ENCODE measurements around the gene TTLL5. TPM values are rescaled to one million over a fixed set of nuclear protein-coding genes. Genes with fewer than 3 reads are reported as not detected.

The TTLL5 gene
- polyA plus RNA-seq, 2 of the 4 experiments (the other 2 are of a cell fraction) = 18.8 to 23.7 TPM

DNA sequence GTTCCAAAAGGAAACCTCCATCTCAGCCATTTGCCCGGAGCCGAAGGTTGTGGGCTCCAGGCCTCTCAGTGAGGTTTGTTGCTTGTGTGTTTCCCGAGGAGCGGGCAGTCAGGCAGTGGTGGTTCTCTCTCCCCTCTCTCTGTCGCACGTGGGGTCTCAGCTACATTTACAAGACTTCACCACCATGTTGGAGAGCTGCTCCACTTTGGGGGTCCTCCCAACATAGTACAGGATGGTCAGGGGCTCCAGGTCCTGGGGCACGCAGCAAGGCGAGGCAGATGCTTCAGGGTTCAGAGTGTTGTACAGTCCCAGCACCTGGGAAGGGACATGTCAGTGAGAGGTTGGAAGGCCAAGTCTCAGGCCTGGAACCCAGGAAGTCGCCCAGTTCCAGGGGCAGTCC lies 298.0 kb downstream of the TTLL5 start:
- POLR2A ChIA-PET = no interaction called here
- FAIRE-seq (no peak), ATAC-seq (no peak), DNase-seq (ENCODE audit: low read depth in 1 of 2, low spot score in 1 of 2) (no peak)
- no peak overlapping the region for H3K4me3 ChIP-seq
- no peak overlapping the region for H3K4me2 ChIP-seq
- no peaks in the 10 kb centered on the region for H3K4me1 ChIP-seq
- 92% methylated on average over 9 of the region's 9 CpGs for WGBS (ENCODE audit: missing lambda C conversion rate)
- TF ChIP-seq RCOR1 (IDR thresholded peaks at IDR 0.05; ENCODE audit: low read depth, low read length) (no peak), HOXB13 (CRISPR knock-in tag; IDR thresholded peaks at IDR 0.05; ENCODE audit: low read depth) (no peak), ZSCAN20 (CRISPR knock-in tag; IDR thresholded peaks at IDR 0.05) (no peak), PHF8 (IDR thresholded peaks at IDR 0.05; ENCODE audit: borderline replicate concordance, low read depth) (no peak), CHD4 (IDR thresholded peaks at IDR 0.05; ENCODE audit: borderline replicate concordance) (no peak), FOXS1 (CRISPR knock-in tag; IDR thresholded peaks at IDR 0.05) (no peak), HOXB5 (CRISPR knock-in tag; IDR thresholded peaks at IDR 0.05) (no peak), ZNF302 (CRISPR knock-in tag; IDR thresholded peaks at IDR 0.05) (no peak)
- TF ChIP-seq, protein P1, sequence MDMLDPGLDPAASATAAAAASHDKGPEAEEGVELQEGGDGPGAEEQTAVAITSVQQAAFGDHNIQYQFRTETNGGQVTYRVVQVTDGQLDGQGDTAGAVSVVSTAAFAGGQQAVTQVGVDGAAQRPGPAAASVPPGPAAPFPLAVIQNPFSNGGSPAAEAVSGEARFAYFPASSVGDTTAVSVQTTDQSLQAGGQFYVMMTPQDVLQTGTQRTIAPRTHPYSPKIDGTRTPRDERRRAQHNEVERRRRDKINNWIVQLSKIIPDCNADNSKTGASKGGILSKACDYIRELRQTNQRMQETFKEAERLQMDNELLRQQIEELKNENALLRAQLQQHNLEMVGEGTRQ (IDR thresholded peaks at IDR 0.05) = no peak
- CTCF ChIA-PET = no interaction called here
- no peaks in the 10 kb centered on the region for H3K9me3 ChIP-seq
- H3K27ac ChIP-seq = no peak overlapping the region

DNA sequence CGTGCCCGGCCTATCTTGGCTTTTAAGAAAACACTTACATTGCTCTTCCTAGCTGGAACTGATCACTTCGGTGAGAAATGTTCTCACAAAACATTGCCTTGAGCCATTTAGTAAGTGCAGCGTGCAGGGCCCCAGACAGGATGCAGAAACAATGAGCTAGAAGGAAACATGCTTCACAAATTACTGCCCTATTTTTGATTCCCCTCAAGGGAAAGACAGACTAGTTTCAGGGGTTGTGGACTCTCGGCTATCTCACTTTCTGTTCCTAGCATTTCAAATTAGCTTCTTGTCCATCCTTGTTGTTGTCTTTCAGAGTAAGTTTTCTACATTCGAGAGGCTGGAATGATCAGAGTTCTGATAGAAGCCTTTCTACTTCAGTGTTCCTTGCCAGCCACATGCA lies 299.2 kb downstream of the TTLL5 start:
- no peak overlapping the region for H3K27ac ChIP-seq
- 96% methylated on average over 6 of the region's 6 CpGs for WGBS (ENCODE audit: missing lambda C conversion rate)
- ATAC-seq (no peak), DNase-seq (ENCODE audit: low read depth in 1 of 2, low spot score in 1 of 2) (no peak), FAIRE-seq (no peak)
- TF ChIP-seq, protein P2, sequence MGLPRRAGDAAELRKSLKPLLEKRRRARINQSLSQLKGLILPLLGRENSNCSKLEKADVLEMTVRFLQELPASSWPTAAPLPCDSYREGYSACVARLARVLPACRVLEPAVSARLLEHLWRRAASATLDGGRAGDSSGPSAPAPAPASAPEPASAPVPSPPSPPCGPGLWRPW (IDR thresholded peaks at IDR 0.05) = no peak
- no peak for TF ChIP-seq ZC3H11A (IDR thresholded peaks at IDR 0.05)
- TF ChIP-seq TFCP2L1 (CRISPR knock-in tag; IDR thresholded peaks at IDR 0.05) = no peak
- TF ChIP-seq JUNB (IDR thresholded peaks at IDR 0.05) = no peak
- no peak for TF ChIP-seq ZSCAN20 (CRISPR knock-in tag; IDR thresholded peaks at IDR 0.05)
- no peak for TF ChIP-seq NFE2L2 (conservative IDR thresholded peaks at IDR 0.05; ENCODE audit: low read length)
- TF ChIP-seq HOXA7 (CRISPR knock-in tag; IDR thresholded peaks at IDR 0.05) = no peak
- no peak for TF ChIP-seq MYC (IDR thresholded peaks at IDR 0.05; ENCODE audit: borderline replicate concordance, low read length)
- TF ChIP-seq, protein P3, sequence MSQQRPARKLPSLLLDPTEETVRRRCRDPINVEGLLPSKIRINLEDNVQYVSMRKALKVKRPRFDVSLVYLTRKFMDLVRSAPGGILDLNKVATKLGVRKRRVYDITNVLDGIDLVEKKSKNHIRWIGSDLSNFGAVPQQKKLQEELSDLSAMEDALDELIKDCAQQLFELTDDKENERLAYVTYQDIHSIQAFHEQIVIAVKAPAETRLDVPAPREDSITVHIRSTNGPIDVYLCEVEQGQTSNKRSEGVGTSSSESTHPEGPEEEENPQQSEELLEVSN (IDR thresholded peaks at IDR 0.05; ENCODE audit: borderline replicate concordance, low read depth) = no peak
- no peak overlapping the region for H3K4me2 ChIP-seq
- ChIA-PET CTCF (interaction anchor here (1.1 to 1.6 kb wide), 4 partner anchors 9 to 249 kb away, joined by 3 to 5 read pairs (median 3); no protein-coding TSS in a partner anchor), POLR2A (no interaction called here)
- no peak overlapping the region for H3K4me3 ChIP-seq
- no peaks in the 10 kb centered on the region for H3K9me3 ChIP-seq
- no peaks in the 10 kb centered on the region for H3K4me1 ChIP-seq

DNA sequence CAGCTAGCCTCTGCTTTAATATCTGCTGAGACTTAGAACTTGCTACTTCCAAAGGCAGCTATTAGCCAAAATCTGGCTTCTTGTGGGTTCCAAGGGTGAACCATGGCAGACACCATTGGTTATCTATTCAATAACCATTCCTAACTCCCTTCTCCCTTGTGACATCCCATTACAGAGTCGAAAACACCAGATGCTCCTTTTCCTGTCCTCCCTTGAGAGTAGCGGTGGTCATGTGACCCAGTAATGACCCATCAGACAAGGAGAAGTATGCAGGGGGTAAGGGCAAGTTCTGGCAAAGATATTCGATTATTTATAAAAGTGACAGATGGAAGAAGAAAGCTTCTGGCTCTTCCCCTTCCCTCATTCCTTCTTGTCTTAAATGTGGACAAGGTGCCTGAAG lies 300.6 kb downstream of the TTLL5 start:
- Histone ChIP-seq H3K4me3 (no peak overlapping the region), H3K9me3 (no peaks in the 10 kb centered on the region), H3K27ac (no peak overlapping the region), H3K4me1 (no peaks in the 10 kb centered on the region), H3K4me2 (no peak overlapping the region)
- CTCF ChIA-PET = interaction anchor here (0.7 to 1.4 kb wide), 4 partner anchors 10 to 18 kb away, joined by 3 read pairs; no protein-coding TSS in a partner anchor
- FAIRE-seq = no peak
- no peak for ATAC-seq
- TF ChIP-seq MYC (IDR thresholded peaks at IDR 0.05; ENCODE audit: borderline replicate concordance, low read length) (no peak), RAD21 (conservative IDR thresholded peaks at IDR 0.05 in 1 of 2, IDR thresholded peaks at IDR 0.05 in 1 of 2) (no peak), ZC3H11A (IDR thresholded peaks at IDR 0.05) (no peak), RNF2 (IDR thresholded peaks at IDR 0.05; ENCODE audit: borderline replicate concordance, low read depth) (no peak), RFX5 (IDR thresholded peaks at IDR 0.05) (no peak), BHLHE40 (IDR thresholded peaks at IDR 0.05; ENCODE audit: low read depth, low read length) (no peak), EHF (CRISPR knock-in tag; IDR thresholded peaks at IDR 0.05) (no peak), TFCP2L1 (CRISPR knock-in tag; IDR thresholded peaks at IDR 0.05) (no peak), CEBPB (IDR thresholded peaks at IDR 0.05) (no peak), NFE2L2 (conservative IDR thresholded peaks at IDR 0.05; ENCODE audit: low read length) (no peak)
- TF ChIP-seq, protein P4, sequence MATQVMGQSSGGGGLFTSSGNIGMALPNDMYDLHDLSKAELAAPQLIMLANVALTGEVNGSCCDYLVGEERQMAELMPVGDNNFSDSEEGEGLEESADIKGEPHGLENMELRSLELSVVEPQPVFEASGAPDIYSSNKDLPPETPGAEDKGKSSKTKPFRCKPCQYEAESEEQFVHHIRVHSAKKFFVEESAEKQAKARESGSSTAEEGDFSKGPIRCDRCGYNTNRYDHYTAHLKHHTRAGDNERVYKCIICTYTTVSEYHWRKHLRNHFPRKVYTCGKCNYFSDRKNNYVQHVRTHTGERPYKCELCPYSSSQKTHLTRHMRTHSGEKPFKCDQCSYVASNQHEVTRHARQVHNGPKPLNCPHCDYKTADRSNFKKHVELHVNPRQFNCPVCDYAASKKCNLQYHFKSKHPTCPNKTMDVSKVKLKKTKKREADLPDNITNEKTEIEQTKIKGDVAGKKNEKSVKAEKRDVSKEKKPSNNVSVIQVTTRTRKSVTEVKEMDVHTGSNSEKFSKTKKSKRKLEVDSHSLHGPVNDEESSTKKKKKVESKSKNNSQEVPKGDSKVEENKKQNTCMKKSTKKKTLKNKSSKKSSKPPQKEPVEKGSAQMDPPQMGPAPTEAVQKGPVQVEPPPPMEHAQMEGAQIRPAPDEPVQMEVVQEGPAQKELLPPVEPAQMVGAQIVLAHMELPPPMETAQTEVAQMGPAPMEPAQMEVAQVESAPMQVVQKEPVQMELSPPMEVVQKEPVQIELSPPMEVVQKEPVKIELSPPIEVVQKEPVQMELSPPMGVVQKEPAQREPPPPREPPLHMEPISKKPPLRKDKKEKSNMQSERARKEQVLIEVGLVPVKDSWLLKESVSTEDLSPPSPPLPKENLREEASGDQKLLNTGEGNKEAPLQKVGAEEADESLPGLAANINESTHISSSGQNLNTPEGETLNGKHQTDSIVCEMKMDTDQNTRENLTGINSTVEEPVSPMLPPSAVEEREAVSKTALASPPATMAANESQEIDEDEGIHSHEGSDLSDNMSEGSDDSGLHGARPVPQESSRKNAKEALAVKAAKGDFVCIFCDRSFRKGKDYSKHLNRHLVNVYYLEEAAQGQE (IDR thresholded peaks at IDR 0.05) = no peak
- TF ChIP-seq, protein P5, sequence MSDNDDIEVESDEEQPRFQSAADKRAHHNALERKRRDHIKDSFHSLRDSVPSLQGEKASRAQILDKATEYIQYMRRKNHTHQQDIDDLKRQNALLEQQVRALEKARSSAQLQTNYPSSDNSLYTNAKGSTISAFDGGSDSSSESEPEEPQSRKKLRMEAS (IDR thresholded peaks at IDR 0.05) = no peak
- TF ChIP-seq, protein P6, sequence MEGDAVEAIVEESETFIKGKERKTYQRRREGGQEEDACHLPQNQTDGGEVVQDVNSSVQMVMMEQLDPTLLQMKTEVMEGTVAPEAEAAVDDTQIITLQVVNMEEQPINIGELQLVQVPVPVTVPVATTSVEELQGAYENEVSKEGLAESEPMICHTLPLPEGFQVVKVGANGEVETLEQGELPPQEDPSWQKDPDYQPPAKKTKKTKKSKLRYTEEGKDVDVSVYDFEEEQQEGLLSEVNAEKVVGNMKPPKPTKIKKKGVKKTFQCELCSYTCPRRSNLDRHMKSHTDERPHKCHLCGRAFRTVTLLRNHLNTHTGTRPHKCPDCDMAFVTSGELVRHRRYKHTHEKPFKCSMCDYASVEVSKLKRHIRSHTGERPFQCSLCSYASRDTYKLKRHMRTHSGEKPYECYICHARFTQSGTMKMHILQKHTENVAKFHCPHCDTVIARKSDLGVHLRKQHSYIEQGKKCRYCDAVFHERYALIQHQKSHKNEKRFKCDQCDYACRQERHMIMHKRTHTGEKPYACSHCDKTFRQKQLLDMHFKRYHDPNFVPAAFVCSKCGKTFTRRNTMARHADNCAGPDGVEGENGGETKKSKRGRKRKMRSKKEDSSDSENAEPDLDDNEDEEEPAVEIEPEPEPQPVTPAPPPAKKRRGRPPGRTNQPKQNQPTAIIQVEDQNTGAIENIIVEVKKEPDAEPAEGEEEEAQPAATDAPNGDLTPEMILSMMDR (IDR thresholded peaks at IDR 0.05) = no peak
- POLR2A ChIA-PET = no interaction called here
- WGBS (ENCODE audit: missing lambda C conversion rate) = 67% methylated on average over 3 of the region's 3 CpGs
- DNase-seq (ENCODE audit: low read depth in 1 of 2, low spot score in 1 of 2) = no peak

All from A549 (cell line).